Activated CD8-positive, alpha-beta memory T cell treated with anti-CD3 and anti-CD28 coated beads, Interleukin-2, amount 50 U/mL, for 24 hours (primary cell): ENCODE data around the gene CHST2.

Experiments used
- DNase-seq: peaks from one replicate; pipeline ENCODE4 v3.0.0-alpha.2; 2020; ENCODE audit errors: extremely low read depth

CHST2 gene

DNA sequence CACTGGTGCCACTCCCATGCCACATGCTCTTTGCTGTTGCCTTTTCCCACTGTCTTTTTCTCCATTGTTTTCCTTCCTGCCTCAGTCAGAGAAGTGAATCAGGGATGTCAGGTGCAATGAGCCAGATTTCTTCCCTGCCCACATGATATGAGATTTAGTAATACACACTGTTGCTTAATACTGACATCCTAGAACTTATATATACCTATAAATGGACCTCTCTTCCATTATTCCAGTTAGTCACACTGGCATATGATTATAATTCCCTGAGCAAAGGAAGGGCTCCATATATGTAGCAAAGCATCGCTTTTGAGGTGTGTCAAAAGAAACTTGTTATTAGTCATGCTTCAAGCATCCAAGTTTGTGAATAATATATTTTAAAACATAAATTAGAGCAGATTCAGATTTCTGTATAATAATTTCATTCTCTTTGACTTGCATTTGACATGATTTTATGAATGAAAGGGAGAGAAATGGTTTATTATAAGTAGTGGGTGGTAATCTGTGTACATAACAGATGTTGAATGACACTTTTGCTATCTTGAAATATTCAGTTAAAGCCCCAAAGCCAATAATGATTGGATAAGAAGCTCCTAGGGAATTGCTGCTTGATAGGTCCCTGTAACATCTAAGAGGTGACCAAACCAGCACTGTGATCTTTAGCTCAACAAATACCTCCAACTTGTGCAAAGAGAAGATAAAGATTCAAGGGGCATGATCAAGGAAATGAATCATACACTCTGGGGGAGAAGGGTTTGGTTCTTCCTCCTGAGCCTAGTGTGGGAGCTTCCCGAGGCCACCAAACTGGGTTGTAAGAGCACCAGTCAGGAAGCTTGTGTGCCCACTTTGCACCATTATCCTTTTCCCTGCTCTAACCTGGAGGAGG is 48.6 kb downstream of the CHST2 start:
- DNase-seq: no peak

DNA sequence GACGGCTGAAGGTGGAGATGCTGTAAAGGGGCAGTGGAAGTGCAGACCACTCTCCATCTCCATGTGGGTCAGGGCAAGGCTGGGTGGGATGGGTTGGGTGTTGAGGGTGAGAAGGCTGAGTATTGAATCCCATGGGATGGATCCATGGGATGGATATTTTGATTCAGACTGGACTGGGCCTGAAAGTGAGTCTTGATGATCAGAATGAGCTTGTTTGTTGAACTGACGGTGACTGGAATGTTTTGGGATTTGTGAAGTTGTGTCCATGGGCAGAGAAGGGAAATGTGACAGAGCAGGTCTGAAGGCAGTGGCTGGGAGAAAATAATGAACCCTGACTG is 49.3 kb downstream of the CHST2 start:
- DNase-seq: no peak

GRCh38 chr3:143170074-143170473 is 50.5 kb downstream of the CHST2 start:
- no peak for DNase-seq

DNA sequence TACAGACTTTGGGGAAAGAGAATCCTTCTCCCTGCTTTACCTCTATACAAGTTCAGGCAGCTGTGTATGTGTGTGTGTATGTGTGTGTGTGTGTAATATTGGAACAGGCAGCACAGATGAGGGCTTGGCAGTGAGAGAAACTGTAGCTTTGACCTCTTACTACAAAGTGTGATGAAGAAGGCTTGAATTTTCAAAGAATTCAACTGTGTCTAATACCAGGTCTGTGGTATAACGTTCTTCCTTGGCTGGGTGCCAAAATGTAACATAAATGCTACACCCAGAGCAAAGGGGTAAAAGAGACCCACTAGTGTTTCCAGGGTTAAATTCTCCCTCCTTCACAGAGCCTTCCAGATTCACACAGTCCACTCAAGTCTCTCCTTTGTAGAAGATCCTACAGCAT is 51.1 kb downstream of the CHST2 start:
- no peak for DNase-seq

DNA sequence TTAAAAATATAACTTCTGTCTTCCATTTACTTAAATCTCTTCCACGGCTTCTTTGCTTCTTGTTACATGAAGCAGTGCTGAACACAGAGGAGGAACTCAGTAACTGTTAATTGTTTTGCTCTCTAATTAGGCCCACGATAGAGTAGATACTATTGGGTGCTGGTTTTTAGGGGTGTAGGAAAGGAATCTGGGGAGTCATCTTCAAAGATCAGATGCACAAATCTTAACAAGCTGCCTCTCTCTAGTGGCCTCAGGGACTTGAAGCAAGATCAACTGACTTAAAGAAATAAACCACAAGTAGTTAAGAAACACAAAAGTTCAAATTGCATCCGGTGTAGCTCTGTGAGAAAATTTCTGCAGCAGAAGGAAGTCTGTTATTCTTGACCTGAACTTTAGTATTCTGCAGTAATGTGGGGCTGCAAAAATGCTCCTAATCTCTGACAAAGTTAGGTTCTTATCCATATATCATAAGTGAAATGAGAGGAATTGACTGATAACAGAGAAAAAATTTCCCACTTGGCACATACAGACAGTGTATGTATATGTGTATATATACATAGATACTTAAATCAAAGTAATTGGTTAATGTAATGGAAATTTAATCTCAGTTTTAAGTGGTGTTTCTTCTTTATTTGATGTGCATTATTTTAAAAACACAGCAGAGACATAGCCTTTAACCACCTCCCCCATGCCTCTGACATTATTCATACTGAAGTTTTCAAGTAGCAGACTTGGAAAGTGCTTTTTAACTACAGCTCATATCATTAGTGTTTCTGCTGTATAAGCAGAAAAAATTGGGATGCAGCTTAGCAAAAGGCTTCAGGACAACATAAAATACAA is 51.8 kb downstream of the CHST2 start:
- DNase-seq: no peak

DNA sequence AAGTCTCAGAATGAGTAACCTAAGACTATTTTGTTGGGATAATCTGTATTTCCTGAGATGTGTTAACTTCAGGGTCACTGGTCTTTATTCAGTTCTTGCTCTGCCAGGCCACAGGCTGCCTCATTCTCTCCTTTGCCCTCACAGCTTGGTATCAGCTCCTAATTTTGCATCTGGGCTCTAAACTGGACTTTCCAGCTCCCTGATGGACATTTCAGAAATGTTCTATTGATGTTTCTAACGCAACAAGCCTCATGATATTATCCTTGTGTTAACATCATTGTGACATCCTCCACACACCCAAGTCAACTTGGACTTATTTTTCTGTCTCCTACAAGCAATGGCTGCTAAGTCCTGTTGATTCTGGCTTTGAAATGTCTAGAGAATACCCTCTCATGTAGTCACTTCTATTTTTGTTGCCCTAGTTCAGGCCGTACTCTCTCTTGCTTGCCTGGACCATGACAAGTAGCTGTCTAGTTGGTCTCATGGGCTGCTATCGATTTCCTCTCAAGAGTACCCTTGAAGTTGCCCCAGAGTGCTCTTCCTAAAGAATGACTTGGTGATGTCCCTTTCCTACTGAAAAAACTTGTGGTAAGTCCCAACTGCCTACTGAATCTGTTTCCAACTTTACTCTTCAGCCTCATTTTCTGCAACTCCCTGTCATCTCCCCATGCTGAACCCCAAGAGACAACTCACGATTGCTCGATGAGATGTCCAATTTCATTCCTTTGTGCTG is 52.7 kb downstream of the CHST2 start:
- no peak for DNase-seq

GRCh38 chr3:143172795-143173145 is 53.2 kb downstream of the CHST2 start:
- no peak for DNase-seq

DNA sequence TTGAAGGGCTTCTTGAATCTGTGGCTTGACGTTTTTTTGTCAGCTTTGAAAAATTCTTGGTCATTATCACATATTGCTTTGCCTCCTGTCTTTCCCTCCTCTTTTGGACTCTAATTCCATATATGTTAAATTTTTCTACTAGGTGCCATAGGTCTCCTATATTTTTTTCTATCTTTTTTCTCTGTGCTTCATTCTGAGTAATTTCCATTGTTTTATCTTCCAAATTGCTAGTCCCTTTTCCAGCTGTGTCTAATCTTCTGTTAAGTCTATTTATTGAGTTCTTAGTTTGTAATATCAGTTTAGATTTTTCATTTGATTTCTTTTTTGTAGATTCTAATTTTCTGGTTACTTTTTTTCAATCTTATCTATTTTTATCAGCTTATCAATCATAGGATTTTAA is 53.7 kb downstream of the CHST2 start:
- DNase-seq: no peak
